ENCODE measurements around the gene ZNF436.

The ZNF436 gene

GRCh38 chr1:23392125-23392855, 22.7 kb upstream of the ZNF436 start:
- H3K9ac ChIP-seq (ENCODE audit: low read length): no peak overlapping the region
- no peaks in the 10 kb centered on the region for H3K79me2 ChIP-seq (ENCODE audit: insufficient read depth, low read length)
- no peak overlapping the region for H3K4me3 ChIP-seq (ENCODE audit: low read depth, low read length, poor library complexity, severe bottlenecking)
- no peak overlapping the region for H2AFZ ChIP-seq (ENCODE audit: low read length)
- no peak overlapping the region for H3K27ac ChIP-seq (ENCODE audit: low read depth, low read length, poor library complexity, severe bottlenecking)
- TF ChIP-seq EZH2 (IDR thresholded peaks at IDR 0.05; ENCODE audit: borderline replicate concordance, low read length) (no peak), CTCF (IDR thresholded peaks at IDR 0.05; ENCODE audit: low read length) (no peak)
- H3K9me2 ChIP-seq (ENCODE audit: low read depth, low read length): no peaks in the 10 kb centered on the region
- H3F3A ChIP-seq (ENCODE audit: insufficient read depth, low read length): no peaks in the 10 kb centered on the region
- no peaks in the 10 kb centered on the region for H4K20me1 ChIP-seq (ENCODE audit: insufficient read depth, low read length)
- no peak overlapping the region for H3K4me2 ChIP-seq (ENCODE audit: low read length)
- no peaks in the 10 kb centered on the region for H3K4me1 ChIP-seq (ENCODE audit: insufficient read depth, low read length, severe bottlenecking)
- H3K36me3 ChIP-seq (ENCODE audit: insufficient read depth, low read length): no peaks in the 10 kb centered on the region
- peaks cover 1% of the 10 kb centered on the region; the same call in 1 of the 2 replicates for H3K27me3 ChIP-seq (ENCODE audit: insufficient read depth, low read length)
- no peaks in the 10 kb centered on the region for H3K9me3 ChIP-seq (ENCODE audit: low read length)

- H3K9me3 ChIP-seq (ENCODE audit: low read length): no peaks in the 10 kb centered on the region
- no peaks in the 10 kb centered on the region for H3K36me3 ChIP-seq (ENCODE audit: insufficient read depth, low read length)
- H3K79me2 ChIP-seq (ENCODE audit: insufficient read depth, low read length): no peaks in the 10 kb centered on the region
- H3F3A ChIP-seq (ENCODE audit: insufficient read depth, low read length): no peaks in the 10 kb centered on the region
- no peak overlapping the region for H3K4me2 ChIP-seq (ENCODE audit: low read length)
- TF ChIP-seq CTCF (IDR thresholded peaks at IDR 0.05; ENCODE audit: low read length) (no peak), EZH2 (IDR thresholded peaks at IDR 0.05; ENCODE audit: borderline replicate concordance, low read length) (no peak)
- H3K9ac ChIP-seq (ENCODE audit: low read length): no peak overlapping the region
- no peaks in the 10 kb centered on the region for H3K9me2 ChIP-seq (ENCODE audit: low read depth, low read length)
- no peak overlapping the region for H3K27ac ChIP-seq (ENCODE audit: low read depth, low read length, poor library complexity, severe bottlenecking)
- no peak overlapping the region for H3K4me3 ChIP-seq (ENCODE audit: low read depth, low read length, poor library complexity, severe bottlenecking)
- H4K20me1 ChIP-seq (ENCODE audit: insufficient read depth, low read length): no peaks in the 10 kb centered on the region
- no peaks in the 10 kb centered on the region for H3K4me1 ChIP-seq (ENCODE audit: insufficient read depth, low read length, severe bottlenecking)
- peaks cover 4% of the 10 kb centered on the region; the same call in 1 of the 2 replicates for H3K27me3 ChIP-seq (ENCODE audit: insufficient read depth, low read length)
- H2AFZ ChIP-seq (ENCODE audit: low read length): no peak overlapping the region
Measured at GRCh38 chr1:23389837-23390321, 20.2 kb upstream of the ZNF436 start.

- TF ChIP-seq EZH2 (IDR thresholded peaks at IDR 0.05; ENCODE audit: borderline replicate concordance, low read length): no peak
- TF ChIP-seq CTCF (IDR thresholded peaks at IDR 0.05; ENCODE audit: low read length): no peak
Measured at GRCh38 chr1:23387494-23387893, 17.9 kb upstream of the ZNF436 start.

More at GRCh38 chr1:23387494-23387893, 17.9 kb upstream of the ZNF436 start:
- Histone ChIP-seq H3K4me2 (ENCODE audit: low read length) (no peak overlapping the region), H3K9ac (ENCODE audit: low read length) (no peak overlapping the region), H3K79me2 (ENCODE audit: insufficient read depth, low read length) (no peaks in the 10 kb centered on the region), H3K4me3 (ENCODE audit: low read depth, low read length, poor library complexity, severe bottlenecking) (no peak overlapping the region), H3K27me3 (ENCODE audit: insufficient read depth, low read length) (peaks cover 6% of the 10 kb centered on the region; the same call in 1 of the 2 replicates), H3K27ac (ENCODE audit: low read depth, low read length, poor library complexity, severe bottlenecking) (no peak overlapping the region), H3K4me1 (ENCODE audit: insufficient read depth, low read length, severe bottlenecking) (no peaks in the 10 kb centered on the region), H2AFZ (ENCODE audit: low read length) (no peak overlapping the region), H3K36me3 (ENCODE audit: insufficient read depth, low read length) (no peaks in the 10 kb centered on the region), H3F3A (ENCODE audit: insufficient read depth, low read length) (no peaks in the 10 kb centered on the region), H3K9me3 (ENCODE audit: low read length) (no peaks in the 10 kb centered on the region), H3K9me2 (ENCODE audit: low read depth, low read length) (no peaks in the 10 kb centered on the region), H4K20me1 (ENCODE audit: insufficient read depth, low read length) (no peaks in the 10 kb centered on the region)

Data from OCI-LY1 (cell line).